ENCODE measurements around the gene TREML1.
"Not testable (repeated sequence)": the region's sequence is repeated elsewhere in the genome, so short reads cannot be mapped to it uniquely, and the experiment has no call there.

The TREML1 gene, protein sequence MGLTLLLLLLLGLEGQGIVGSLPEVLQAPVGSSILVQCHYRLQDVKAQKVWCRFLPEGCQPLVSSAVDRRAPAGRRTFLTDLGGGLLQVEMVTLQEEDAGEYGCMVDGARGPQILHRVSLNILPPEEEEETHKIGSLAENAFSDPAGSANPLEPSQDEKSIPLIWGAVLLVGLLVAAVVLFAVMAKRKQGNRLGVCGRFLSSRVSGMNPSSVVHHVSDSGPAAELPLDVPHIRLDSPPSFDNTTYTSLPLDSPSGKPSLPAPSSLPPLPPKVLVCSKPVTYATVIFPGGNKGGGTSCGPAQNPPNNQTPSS

DNA sequence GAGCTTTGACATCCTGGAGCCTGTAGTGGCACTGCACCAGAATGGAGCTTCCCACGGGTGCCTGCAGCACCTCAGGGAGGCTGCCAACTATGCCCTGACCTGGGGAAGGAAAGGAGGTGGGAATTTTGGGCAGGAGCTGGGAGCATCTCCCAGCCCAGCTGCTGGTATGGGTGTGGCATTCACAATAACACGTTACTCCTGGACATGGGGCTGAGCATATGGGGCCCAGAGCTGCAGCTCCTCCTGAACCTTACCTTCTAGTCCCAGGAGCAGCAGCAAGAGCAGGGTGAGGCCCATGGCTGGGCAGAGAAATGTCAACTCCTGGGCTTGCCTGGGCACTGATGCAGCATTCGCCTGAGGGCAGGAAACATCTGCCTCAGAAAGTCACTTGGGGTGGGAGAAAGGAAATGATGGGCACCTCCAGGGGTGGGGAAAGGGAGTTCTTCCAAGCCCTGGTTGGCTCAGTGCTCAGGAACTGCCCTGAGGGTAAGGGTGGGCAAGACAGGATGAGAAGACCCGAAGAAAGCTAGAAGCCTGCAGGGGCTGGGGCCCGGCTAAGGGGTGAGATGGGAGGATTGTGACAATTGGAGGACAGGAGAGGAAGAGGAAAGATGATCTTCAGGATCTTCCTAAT lies at the start of gene TREML1:
Gene TREML1 (minus strand): TSS at position 356 of the 634 bp plus-strand sequence. CDS start 59 bp downstream, at position 297.
- no peak for FAIRE-seq

DNA sequence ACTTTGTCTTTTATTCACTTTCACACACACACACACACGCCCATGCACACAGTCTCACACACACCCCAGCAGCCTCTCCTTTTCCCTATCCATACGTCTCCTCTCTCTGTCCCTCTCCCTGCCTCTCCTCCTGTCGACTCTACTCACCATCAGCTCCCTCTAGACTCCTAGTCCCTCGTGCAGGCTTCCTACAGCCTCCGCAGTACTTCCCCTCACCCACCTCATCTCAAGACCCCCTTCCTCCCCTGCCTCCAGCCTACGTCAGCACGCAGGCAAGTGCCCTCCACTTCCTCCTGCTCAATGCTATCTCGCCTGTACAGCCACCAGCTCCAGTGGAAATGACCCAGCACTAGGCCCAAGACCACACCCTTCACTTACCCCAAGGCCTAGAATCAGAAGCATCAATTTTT lies 47.6 kb upstream of the TREML1 start:
- FAIRE-seq = no peak

DNA sequence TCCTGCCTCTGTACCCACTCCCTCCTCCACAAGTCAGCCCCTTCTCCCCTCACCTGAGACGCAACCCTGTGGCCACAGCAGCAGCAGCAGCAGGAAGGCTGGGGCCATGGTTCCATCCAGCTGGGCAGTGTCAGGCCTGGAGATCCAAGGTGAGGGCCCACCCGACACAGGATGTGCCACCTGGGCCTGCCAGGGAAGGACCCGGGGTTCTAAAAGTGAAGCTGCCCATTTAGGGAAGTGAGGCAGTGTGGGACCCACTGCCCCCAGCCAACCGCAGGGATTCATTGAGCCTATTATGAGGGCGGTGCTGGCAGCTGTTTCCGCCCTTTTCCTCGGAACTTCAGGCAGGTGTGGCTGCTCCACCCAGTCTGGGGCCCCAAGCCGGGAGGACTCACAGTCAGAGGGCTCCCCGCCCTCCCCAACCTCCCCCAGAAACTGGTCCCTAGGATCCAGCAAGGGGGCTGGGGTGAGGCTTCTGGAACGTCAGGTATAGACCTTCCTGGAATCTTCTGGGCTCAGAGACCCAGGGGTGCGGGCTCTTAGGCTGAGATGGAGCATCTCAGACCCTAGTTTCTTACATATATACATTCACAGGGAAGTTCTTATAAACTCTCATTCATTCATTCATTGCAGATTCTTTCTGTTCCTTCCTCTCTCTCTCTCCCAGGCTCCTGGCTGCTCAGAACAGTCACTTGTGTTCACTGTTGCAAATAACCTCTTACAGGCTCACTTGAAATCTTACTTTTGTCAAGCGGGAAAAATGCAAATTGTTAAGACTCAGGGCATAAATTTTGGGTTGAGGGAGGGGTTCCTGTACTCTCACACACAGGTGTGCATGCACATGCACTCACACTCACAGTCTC lies 47.0 kb upstream of the TREML1 start, which contains the start of gene TREML2:
Gene TREML2 (minus strand): TSS at position 249 of the 863 bp plus-strand sequence. CDS start 141 bp downstream, at position 108.
- FAIRE-seq = no peak

DNA sequence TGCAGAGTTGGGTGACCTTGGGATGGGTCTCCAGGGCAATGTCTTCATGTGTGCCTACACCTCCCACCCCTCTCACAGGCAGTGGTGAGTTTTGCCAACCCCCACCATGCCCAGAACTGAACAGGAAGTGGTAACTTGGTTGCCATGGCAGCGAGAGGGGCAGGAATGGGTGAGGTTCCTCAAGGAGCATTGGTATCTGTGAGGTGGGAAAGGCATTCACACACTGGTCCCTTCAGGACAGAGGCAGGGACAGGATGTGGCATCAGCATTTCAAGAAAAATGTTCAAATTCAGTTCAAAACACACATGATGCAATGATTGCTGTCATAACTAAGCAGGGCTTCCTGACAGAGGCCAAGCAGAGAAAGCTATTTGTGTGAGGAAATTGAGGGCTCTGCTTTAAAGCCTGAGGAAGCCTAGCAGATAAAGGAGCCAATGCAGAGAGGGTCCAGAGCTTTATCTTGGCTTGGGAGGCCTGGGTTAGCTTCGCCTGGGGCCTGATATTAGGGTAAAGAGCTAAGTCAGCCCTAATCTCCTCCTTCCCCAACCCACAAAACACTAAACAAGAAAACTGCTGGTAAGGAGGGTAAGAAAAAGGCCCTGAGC lies 46.3 kb upstream of the TREML1 start:
- FAIRE-seq = no peak

DNA sequence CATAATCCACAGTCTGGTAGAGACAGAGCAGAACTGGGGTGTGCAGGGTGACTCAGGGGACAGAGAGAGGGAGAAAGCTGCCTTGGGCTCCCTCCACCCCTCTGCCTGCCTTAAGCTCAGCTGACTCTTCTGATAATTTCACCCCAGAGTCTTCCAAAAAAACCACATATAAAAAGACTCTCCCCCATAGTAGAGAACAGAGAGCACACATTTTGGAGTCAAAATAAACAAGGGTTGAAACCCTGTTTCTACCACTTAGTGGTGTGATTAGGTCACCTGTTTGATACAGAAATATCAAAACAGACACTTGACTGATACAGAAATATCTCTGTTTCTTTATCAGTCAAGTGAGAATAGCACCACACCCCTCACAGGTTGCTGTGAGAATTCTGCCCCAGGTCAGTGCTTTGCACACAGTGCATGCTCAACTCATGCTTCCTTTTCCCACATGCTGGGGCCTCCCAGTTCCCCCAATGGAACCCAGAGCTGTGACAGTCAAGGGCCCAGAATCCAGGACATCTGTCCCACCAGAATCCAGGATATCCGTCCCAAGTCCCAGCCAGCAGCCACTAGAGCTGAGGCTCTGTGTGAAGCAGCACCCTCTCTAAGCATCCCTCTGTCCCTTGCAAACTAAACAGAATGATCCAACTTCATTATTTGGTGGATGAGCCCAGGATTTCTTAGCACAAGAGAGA lies 45.6 kb upstream of the TREML1 start:
- no peak for FAIRE-seq

DNA sequence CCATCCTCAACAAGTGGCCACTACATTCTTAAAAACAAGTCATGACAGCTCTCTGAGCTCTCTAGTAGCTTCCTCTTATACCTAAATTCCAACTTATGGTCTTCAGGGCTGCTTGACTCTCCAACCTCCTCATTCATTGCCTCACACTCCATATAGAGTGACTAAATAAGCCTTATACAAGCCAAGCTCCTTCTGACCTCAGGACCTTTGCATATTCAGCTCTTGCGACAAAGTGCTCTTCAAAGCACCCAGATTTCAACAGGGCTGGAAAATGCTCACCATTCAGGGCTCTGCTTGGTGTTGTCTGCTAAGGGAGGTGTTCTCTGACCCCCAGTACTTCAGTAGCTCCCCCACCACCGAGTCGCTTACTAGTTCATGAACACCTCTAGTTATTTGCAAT lies 43.1 kb upstream of the TREML1 start:
- no peak for FAIRE-seq

DNA sequence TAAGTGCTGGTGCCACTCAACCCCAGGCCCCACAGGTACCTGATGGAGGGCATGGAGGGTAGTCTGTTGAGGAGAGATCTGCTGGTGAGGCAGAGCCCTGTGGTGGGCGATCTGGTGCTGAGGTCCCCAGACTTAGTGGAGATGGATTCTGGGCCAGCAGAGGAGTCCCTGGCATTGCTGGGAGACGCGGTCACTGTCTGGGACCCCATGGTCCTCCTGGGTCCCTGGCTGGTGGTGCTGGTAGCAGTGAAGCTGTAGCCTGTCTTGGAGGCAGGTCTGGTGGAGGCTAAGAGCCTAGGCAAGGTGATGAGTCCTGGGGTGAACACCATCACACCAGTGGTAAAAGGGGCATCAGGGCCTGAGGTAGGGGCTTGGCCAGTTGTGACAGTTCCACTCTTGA lies 40.2 kb upstream of the TREML1 start:
- no peak for FAIRE-seq

DNA sequence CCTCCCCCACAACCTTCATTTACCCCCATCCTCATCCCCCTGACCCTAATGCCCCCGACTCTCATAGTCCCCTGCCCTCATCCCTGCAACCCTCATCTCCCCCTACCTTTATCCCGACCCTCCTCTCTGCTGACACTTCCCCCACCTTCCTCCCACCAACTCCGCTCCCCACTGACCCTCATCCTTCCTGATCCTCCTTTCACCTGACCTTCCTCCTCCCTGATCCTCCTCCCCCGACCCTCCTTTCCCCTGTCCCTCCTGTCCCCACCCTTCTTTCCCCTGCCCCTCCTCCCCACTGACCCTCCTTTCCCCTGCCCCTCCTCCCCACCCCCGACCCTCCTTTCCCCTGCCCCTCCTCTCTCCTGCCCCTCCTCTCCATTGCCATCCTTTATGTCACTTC lies 39.7 kb upstream of the TREML1 start:
- FAIRE-seq = no peak

DNA sequence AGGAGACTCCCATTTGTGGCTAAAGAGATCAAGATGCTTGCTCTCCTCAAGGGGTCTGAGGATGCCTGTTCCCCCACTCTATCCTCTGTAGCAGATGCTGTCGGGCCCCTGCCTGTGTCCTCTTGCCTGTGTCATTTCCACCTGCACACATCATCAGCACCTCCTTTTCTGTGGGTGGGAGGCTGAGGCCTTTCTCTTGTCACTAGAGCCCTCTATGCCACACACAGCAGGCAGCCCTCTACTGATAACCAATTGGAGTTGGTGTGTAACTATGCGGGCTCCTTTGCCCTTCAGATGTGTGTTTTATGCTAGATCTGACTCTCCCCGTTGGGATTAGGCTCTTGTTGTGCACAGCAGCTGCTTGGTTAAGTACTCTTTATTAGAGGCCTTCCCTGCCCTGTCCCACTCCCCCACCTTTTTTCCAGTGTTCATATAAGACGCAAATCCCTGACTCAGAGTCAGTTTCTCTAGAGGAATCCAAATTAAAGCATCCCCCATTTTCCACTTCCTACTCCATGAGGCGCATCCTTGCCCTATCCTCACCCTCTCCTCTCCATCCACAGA lies 39.1 kb upstream of the TREML1 start:
- no peak for FAIRE-seq

DNA sequence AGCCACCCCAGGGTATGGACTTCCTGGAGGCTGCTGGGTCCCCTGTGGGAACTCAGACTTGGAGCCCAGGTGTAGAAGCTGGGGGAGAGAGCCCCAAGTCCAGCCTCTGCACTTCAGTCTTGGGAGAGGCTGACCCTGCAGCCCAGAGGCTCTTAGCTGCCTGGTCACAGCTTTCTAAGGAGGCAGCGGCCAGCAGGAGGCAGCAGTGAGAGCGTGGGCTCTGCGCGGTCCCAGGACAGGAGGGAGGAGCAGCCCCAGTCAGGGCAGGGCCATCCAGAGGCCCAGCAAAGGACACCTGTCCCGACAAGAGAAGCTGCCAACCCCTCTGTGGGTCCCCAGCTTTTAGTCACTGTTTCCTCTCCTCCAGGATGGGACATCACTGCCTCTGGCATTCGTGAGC lies 37.4 kb upstream of the TREML1 start:
- no peak for FAIRE-seq

DNA sequence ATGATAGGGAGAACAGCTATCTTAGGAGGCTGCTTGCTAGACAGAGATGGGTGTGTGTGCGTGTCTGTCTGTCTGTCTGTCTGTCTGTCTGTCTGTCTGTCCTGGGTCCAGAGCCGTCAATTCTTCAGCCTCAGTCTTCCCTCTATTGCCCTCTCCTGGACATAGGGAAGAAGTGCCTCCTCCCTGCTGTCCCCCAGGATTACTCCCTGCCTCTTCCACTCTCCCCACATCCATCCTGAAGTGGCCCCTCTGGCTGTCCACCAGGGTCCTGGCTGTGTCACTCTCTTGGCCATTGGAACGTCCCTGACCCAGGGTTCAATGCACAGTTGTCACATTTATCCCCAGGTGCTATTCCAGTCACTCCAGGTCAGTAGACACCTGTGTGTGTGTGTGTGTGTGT lies 36.6 kb upstream of the TREML1 start:
- no peak for FAIRE-seq

DNA sequence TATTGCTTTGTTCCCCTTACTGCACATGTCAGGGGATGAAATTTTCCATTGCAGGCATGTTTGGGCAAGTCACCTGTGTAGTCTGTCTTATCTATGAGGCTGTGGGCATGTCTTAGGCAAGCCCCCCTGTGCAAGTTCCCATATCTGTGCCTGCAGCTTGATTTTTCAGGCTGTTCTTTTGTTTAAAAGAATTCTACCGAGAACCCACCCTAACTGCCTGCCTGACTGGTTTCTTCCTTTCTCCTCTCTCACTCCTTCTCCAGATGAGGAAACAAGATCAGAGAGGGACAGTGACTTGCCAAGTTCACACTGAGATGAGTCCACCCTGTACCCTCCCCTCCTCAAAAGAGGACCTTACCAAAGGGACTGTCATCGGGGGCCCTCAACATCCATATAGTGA lies 35.8 kb upstream of the TREML1 start:
- no peak for FAIRE-seq

DNA sequence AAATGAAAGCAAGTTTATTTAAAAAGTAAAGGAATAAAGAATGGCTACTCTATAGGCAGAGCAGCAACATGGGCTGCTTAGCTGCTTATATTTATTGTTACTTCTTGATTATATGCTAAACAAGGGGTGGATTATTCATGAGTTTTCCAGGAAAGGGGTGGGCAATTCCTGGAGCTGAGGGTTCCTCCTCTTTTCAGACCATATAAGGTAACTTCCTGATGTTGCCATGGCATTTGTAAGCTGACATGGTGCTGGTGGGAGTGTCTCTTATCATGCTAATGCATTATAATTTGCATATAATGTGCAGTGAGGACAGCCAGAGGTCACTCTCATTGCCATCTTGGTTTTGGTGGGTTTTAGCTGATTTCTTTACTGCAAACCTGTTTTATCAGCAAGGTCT lies 34.9 kb upstream of the TREML1 start:
- not testable (repeated sequence) for FAIRE-seq

DNA sequence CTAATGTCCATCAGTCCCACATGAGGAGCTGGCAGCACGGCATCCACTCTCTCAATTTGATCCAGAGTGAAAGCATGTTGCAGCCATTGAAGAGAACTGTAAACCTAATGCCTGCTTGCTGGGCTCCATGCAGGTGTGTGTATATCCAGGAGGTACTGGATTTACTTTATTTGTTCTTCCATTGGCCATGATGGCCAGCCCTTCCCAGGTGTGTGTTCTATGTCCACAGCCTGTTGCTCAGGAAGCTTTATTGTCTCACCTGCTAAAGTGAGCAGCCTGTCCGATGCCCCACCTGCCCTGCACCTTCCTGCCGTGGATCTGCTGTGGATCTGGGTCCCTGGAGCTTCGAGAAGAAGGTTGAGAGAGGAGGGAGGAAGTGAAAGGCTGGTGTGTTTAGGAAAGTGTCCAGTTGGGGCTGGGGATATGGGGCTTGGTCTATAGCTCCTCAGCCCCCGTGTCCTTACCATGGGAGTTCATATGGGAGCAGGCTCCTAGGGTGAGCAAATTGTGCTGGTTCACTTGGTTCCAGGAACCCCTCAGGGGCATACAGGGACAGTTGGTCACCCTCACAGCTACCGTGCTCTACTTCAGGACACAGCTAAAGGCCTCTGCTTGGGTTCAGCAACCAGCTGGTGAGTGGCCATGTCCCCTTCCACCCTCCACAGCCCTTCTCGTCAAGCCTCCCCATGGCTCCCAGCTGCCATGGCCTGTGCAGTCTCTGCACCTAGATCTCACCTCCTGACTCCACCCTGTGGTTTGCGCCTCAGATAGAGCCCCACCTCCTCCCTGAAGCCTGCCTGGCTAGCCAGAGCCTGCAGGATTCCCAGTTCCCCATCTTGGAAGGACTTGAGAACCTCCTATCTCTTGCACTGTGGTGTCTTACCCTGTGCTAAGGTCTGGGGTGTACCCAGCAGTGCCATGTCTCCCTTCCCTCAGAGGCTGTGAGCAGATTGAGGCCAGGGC lies 34.1 kb upstream of the TREML1 start:
- no peak for FAIRE-seq

DNA sequence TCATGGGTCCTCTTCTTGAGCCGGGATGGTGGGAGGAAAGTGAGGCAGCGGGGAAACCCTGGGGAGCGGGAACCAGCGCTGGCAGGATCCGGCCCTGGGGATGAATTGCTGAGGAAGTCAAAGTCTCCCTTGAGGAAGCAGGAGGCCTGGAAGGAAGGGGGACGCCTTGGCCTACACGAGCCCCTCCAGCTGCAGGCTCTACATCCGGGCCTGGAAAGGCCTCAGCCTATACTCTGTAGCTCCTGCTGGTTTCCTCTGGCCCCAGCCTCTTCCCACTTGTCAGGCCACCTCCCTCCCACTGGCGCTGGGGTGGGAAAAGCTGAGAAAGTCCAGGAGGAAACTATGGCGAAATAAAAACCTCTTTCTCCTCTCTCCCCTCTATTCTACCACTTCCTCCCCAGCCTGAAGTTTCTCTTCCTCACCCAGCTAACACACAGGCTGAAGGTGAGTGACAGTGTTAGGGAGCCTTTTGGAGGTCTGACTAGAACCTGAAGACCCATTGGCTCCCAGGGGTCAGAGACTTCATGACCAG lies 31.9 kb upstream of the TREML1 start:
- FAIRE-seq = no peak

DNA sequence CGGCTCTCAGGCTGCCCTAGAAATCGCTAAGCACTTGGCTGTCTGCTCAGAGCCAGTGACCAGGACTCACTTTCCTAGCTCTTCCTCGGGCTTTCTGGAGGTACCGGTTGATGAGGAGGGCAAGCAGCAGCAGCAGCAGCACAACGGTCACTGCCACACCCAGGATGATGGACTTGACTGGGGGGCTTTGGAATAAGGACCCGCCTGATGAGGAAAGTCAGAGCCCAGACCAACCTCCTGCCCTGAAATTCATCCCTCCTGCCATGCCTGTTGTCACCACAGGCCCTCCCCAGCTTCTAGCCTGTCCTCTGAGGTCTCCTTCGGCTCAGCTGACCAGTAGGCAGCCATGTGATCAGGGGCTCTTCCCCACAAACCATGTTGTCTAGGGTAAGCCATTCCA lies 30.6 kb upstream of the TREML1 start:
- FAIRE-seq = no peak

DNA sequence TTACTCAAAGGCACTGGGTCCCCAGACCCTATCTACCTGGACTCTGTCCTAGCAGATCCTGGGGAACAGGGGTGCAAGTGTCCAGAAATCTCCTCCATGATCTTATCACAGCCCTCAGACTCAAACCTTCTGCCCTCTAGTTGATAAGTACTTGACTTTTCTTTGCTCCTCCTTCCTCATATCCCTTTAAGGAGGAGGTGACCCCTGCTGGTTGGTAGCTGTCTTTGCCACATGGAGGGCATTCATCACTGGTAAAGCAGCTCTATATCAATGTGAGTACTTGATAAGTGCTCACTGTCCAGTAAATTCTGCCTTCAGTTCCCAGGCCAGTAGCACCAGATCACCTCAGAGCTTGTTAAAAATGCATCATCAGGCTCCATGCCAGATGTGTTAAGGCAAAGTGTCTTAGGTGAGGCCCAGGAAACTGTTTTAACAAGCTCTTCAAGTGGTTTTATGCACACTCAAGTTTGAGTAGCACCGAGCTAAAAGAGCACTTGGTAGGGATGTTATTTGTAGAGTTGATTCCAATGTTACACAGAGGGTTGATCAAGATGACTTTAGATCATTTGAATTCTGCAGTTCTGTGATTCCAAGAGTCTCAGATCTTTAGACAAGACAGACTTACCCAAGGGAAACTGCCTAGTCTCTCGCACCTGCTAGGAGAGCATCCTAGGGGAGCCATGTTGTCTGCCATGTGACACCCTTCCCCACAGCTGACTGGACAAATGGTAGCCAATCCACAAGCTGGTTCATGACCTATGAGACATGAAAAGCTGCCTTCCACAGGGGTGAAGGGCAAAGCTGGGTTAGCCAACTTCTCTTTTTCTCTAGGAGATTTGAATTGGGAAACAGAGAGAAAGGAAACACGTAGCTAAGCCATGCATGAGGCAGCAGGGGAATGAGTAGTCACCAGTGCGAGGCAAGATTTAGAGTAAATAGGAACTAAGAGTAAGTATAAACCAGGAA lies 28.2 kb upstream of the TREML1 start:
- FAIRE-seq = no peak

DNA sequence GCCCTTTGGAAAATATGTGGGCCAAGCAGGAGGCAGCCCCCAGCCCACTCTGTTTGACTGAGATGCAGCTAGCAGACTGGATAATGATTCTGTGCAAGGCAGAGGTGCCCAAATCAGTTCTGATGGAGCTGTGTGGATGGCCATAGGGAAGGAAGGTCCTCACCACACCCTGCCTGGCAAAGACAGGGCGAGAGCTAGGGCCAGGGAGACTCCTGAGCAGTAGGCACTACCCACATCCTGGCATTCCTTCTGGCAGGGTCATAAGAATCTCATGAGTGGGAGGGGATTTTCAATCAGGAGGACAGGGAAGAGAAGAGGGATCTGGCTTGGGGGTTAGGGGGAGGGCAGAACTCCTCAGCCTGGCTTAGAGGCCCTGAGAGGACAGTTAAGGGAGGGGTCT lies 27.4 kb upstream of the TREML1 start:
- no peak for FAIRE-seq

DNA sequence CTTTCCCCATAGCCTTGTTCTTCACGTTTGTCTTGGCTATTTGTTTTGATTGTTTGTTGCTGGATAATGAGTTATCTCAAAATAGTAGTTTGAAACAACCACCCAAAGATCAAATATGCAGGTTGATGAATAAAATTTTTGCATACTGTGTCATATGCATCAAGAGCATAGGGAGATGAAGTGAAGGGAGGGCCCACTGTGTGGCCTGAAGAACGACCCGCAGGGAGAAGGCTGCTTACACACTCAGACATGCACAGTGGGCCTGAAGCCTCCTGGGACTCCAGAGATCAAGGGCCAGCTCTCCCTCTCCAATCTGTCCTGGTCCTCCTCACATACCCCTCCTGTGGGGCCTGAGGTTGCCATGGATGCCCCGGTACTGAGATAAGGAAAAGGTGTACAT lies 25.0 kb upstream of the TREML1 start:
- FAIRE-seq = no peak
